Measurements from ENCODE around the gene ITPRIP. TPM values are rescaled to one million over a fixed set of nuclear protein-coding genes. Genes with fewer than 3 reads are reported as not detected.

The ITPRIP gene
- total and polyA plus RNA-seq, 2 of the 8 experiments (the other 6 are each of a cell fraction or from before 2014, with no cell fraction given), result 15.3 to 16.9 TPM

DNA sequence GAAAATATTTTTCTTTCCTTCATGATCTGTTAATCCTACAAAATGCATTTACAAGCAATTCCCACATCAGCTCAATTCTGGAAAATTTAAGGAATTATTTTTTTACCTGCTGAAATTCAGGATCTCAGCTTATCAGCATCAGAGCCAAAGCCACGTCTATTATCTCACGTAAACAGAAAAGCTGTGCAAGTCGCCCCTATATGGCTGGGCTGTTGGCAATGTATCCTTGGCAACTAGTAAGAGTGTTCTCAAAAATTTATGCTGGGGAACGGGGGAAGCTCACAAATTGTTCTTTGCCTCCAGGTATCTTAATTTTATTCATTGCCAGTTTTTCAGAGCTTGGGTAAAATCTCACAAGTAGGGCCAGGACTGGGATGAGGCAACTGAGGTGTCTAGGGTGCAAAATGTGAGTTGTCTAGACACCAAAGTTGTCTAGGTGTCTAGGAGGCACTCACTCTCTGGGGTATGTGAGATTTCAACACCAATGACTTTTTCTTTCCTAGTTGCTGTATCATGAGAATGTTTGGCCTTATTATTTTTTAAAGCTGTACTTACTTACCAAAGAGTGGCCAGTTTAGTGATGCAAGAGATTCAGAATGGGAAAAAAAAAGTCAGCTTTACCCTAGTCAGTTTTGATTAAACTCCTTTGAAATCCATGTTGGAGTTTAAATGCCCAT, 64.2 kb downstream of the ITPRIP start (continued):
- no peak for TF ChIP-seq HDAC2 (IDR thresholded peaks at IDR 0.05; ENCODE audit: borderline replicate concordance in 1 of 2, low read depth in 2 of 2, low read length in 2 of 2)

Data from H1 (cell line).